ENCODE results near the gene GP5.

Gene GP5

GRCh38 chr3:194346621-194347020 lies 52.4 kb downstream of the GP5 start:
- in situ Hi-C loops (cut with MboI; ENCODE audit: low pct_unique_long_range_greater_than_20kb, low sequenced_read_pairs, unreplicated experiment): no loop called here
- no peak for TF ChIP-seq CTCF (IDR thresholded peaks at IDR 0.05; ENCODE audit: extremely low read depth, insufficient read depth, missing control alignments)
- no peak for DNase-seq (ENCODE audit: low spot score)

GRCh38 chr3:194346035-194346434 lies 53.0 kb downstream of the GP5 start:
- in situ Hi-C loops (cut with MboI; ENCODE audit: low pct_unique_long_range_greater_than_20kb, low sequenced_read_pairs, unreplicated experiment): no loop called here
- DNase-seq (ENCODE audit: low spot score): no peak
- no peak for TF ChIP-seq CTCF (IDR thresholded peaks at IDR 0.05; ENCODE audit: extremely low read depth, insufficient read depth, missing control alignments)
